NB4 (cell line): ENCODE results near the gene ANXA4.

Experiments
- CTCF ChIP-seq: IDR thresholded peaks from one replicate; pipeline ENCODE4 v1.5.1; 2012; ENCODE audit warnings: low read depth, low read length
- MAX ChIP-seq: IDR thresholded peaks from 2 replicates; pipeline ENCODE4 v1.6.1; 2011; ENCODE audit warnings: low read depth, low read length
- POLR2A ChIP-seq: IDR thresholded peaks from 2 replicates; pipeline ENCODE4 v1.6.1; 2011; ENCODE audit warnings: mild to moderate bottlenecking; ENCODE audit not compliant: insufficient read length; ENCODE audit errors: extremely low read depth

GRCh38 chr2:69817729-69818501 lies 76.0 kb downstream of the ANXA4 start:
- TF ChIP-seq CTCF (no peak), POLR2A (no peak), MAX (no peak)
